Left renal pelvis (tissue), 4 donors: ENCODE measurements around the gene GJA4. TPM values are rescaled to one million over a fixed set of nuclear protein-coding genes. Genes with fewer than 3 reads are reported as not detected.
A peak's percentile ranks its signal among the peaks of the same experiment; 100 is the strongest.
"Not testable (repeated sequence)": the region's sequence is repeated elsewhere in the genome, so short reads cannot be mapped to it uniquely, and the experiment has no call there.

Source experiments
- DNase-seq, 4 donors: peaks; one replicate each; pipeline ENCODE4 v3.0.0-alpha.2; 2013; ENCODE audit warnings: low read depth in 4 of 4, low spot score in 3 of 4
- polyA plus RNA-seq, 4 donors: library from polyadenylated mRNA; unstranded; fragments of 120-200 nt; gene quantifications; one replicate each; pipeline ENCODE4 v1.2.1, GENCODE V29; 2013; ENCODE audit not compliant: insufficient read length in 4 of 4

Gene GJA4
- polyA plus RNA-seq, 4 donors: 15.9 to 19.7 (median 17.7) TPM

GRCh38 chr1:34786521-34787325 is 6.1 kb upstream of the GJA4 start:
- peak; percentile 32 to 48 (median 42) for DNase-seq

DNA sequence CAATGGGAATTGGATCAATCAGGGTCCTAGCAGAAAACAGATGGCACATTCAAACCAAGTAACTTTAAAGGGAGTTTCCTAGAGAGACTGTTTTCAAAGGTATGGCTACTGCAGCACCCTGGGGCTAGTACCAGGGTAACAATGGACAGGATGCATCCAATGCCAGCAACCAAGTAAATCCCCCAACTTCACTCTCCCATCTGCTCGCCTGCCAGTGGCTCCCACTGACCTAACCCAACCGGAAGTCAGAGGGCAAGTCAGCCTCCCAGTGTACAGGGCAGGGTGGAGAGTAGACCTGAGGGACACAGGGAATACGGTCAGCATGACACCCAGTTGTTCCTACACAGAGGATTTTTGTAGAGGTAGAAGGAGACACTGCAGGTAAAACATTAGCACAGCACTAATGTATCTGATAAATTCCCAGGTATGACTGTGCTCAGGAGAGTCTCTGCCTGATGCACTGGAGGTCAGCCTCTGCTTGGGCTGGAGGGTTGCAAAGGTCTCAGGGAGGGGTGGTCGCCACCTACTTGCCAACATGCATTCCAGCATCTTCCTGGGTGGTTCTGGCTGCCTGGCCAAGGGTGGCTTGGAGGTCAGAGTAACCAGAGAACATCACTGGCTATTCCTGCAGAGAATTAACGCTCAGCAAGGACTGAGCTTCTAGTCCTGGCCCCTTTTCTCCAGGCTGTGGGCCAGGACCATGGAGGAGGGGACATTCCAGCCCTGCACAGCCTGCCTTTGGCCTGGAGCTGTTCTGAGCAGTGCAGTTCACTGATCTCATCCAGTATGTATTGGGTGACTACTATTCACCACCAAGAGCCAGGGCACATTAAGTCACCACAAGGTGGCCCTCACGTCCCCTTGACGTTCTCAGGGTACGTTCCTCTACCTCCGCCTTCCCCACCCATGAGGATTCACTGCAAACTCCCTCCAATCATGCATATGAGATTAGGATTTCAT is 5.1 kb upstream of the GJA4 start:
- no peak for DNase-seq

GRCh38 chr1:34790985-34791384 is 1.8 kb upstream of the GJA4 start:
- no peak for DNase-seq

DNA sequence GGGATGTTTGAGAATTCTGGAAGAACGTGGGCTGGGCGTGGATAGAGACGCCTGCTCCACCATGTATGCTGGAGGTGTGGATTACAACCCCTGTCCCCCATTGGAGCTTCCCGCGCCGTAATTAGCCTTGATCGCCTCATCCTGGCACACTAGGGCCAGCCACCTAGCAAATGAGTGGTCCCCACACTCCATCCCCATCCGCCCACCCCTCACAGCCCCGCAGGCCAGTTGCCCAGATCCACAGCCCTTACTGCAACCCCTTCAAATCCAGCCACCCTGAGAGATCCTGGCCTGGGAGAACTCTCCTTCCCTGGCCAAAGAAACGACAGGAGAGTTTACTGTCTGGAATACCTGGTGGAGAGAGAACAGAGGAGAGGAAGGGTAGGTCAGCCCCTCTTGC is 375 bp upstream of the GJA4 start:
- no peak for DNase-seq

GRCh38 chr1:34794001-34794789 is 1.4 kb downstream of the GJA4 start:
- no peak for DNase-seq

DNA sequence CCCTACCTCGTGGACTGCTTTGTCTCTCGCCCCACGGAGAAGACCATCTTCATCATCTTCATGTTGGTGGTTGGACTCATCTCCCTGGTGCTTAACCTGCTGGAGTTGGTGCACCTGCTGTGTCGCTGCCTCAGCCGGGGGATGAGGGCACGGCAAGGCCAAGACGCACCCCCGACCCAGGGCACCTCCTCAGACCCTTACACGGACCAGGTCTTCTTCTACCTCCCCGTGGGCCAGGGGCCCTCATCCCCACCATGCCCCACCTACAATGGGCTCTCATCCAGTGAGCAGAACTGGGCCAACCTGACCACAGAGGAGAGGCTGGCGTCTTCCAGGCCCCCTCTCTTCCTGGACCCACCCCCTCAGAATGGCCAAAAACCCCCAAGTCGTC is 2.0 kb downstream of the GJA4 start:
- no peak for DNase-seq

DNA sequence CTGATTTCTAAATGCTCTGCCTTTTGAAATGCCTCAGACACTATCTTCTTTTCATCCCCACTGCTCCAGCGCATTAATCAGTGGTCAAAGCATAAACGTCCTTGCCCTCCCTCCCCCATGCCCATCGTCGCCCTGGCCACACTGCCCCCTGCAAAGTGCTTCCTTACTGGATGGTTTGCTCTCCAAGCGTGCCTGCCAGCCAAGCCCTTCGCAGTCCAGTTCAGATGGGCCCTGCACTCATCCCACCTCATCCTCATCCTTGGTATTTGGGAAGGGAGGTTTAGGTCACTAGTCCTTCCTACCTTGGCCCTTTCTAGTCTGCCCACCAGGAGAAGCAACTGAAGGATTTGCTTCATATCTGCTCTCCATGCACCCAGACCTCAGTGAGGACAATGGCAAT is 3.1 kb downstream of the GJA4 start:
- no peak for DNase-seq

- DNase-seq: no peak
These were observed 4.2 kb downstream of the GJA4 start for GRCh38 chr1:34796990-34797389.

DNA sequence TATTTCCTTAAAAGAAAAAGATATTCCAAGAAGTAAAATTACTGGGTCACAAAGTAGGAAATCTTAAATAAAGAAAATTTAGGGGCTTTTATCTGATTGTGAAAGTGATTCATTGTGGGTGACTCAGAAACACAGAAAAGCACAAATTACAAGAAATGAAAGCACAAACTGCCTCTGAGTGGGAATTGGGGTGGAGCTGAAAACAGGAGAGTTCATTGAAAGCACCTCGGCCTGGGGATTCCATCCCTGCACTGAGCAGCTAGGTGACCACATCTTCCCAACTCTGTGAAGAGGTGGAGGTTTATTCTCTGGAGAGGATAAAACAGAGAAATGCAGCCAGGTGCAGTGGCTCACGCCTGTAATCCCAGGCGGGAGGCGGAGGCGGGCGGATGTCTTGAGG is 7.4 kb downstream of the GJA4 start:
- no peak for DNase-seq

- no peak for DNase-seq
These were observed 11.0 kb downstream of the GJA4 start for GRCh38 chr1:34803770-34804169.

DNA sequence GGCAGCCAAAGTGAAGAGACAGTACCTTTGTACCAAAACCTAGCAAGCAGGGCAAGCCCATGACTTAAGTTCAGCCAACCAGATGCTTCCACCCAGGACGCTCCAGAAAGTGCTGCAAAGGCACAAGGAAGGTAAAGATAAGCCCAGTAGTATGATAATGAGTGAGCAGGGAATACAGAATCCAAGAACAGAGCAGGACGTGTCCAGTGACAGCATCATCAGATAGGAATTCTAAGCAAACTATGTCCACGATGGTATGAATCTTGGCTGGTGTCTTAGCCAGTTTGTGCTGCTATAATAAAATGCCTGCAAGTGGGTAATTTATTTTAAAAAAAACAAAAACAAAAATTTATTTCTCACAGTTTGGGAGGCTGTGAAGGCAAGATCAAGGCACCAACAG is 13.6 kb downstream of the GJA4 start:
- no peak for DNase-seq

DNA sequence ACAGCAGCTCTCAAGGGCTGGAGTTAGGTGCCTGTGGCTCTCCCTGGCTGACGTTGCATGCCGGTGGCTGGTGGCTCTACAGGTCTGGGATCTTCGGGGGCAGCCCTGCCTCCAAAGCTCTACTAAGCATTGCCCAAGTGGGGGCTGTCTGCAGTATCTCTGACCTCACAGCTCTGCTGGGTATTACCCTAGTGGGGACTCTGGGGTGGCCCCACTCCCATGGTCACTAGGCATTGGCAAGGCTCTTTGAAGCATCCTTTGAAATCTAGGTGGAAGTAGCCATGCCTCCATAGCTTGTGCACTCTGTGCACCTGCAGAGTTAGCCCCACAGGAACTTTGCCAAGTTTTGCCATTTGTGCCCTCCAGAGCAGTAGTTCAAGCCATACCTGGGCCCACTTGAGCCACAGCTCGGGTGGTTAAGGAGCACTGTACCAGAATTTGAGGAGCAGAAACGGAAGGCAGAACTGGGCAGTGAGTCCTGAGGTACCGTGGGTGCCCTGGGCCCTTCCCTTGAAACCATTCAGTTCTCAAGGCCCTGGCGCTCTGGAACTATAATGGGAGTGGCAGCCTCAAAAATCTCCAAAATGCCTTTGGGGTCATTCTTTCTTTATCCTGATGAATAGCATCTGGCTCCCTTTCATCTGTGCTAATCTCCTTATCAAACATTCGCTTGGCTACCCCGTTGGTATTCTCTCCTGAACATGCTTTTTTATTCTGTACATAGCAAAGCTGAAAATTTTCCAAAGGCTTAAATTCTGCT is 15.4 kb downstream of the GJA4 start:
- DNase-seq: no peak

DNA sequence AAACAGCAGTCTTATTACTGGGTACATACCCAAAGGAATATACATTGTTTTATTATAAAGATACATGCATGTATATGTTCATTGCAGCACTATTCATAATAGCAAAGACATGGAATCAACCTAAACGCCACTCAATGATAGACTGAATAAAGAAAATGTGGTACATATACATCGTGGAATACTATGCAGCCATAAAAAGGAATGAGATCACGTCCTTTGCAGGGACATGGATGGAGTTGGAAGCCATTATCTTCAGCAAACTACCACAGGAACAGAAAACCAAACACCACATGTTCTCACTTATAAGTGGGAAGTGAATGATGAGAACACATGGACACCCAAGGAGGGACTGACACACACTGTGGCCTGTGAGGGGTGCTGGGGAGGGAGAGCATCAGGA is 18.0 kb downstream of the GJA4 start:
- not testable (repeated sequence) for DNase-seq

DNA sequence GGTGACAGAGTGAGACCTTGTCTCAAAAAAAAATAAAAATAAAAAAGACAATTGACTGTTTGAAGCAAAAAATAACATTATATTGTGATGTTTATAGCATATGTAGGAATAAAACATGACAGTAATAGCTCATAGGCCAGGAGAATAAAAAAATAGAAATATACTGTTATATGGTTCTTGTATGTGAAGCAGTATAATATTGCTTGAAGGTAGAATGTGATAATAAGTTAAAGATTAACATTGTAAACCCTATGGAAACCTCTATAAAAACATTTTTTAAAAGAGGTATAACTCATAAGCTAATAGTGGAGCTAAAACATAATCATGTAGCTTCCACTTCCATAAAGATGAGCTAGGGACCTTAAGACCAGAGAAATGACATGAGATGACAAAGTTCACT is 23.5 kb downstream of the GJA4 start:
- DNase-seq: no peak

DNA sequence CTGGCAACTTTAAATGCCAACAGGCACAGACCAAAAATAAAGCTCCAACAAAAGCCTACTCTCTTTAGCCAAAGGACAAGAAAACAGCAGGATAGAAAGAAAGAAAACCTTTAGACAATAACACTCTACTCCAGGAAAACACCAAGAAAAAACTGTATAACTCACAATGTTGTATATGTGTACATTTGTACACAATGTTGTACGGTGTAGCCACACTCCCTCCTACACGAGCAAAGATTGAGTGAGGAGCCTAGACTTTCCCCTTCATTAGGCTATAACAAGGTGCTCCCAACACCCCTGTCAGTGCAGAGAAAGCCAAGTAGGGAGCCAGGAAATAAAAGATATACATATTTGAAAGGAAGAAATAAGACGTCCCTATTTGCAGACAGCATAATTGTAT is 24.0 kb downstream of the GJA4 start:
- DNase-seq: no peak

DNA sequence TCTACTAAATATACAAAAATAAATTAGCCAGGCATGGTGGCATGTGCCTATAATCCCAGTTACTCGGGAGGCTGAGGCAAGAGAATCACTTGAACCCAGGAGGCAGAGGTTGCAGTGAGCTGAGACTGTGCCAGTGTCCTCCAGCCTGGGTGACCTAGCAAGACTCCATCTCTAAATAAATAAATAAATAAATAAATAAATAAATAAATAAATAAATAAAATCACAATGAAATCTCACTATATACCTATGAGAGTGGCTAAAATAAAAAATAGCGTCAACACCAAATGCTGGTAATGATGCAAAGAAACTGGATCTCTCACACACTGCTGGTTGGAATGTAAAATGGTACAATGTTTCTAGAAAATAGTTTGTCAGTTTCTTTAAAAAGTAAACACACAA is 26.1 kb downstream of the GJA4 start:
- not testable (repeated sequence) for DNase-seq

DNA sequence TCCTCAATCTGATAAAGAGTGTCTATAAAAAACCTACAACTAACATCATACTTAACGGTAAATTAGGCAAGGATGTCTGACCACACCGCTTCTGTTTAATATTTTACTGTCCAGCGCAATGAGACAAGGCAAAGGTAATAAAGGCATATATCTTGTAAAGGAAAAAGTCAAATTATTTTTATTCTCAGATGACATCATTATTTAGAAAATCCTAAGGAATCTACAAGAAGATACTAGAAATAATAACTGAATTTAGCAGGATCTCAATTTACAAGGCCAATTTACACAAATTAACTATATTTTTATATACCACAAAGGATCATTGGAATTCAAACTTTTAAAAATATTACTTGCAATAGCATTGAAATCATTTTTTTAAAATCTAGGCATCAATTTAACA is 29.4 kb downstream of the GJA4 start:
- DNase-seq: no peak

GRCh38 chr1:34824817-34825454 is 32.1 kb downstream of the GJA4 start:
- DNase-seq: no peak

DNA sequence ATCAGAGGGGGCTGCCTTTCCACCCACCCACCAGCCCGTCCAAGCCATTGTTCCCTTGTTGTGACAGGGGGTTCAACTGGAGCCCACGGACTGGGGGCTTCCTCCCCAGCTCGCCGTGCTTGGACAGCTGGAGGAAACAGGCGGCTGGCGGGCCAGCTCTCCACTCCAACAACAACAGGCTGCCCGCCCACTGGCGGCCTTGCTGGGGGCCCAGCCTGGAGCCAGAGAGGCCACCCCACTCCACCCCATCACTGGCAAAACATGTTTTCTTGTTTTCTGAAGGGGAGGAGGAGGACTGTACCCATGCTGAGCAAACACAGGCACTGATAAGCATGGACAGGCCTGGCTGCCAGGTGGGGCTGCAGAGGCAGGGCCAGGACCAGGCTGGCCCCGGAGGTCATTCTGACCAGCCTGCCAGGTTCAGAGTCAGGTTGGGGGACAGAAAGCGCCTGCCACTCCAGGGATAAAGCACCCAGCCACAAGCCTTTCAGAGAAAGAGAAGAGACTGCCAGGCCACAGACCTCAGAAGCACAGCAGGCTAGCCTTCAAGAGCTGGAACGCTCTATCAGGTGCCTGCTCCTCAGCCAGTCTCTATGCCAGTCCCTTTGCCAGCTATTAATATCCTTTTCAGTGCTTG is 32.8 kb downstream of the GJA4 start:
- DNase-seq: no peak
